ENCODE measurements around the gene SLCO4C1. TPM values are rescaled to one million over a fixed set of nuclear protein-coding genes. Genes with fewer than 3 reads are reported as not detected.

The SLCO4C1 gene
- total RNA-seq, 2 donors from 2014 or later: 0.99 to 1.6 TPM

DNA sequence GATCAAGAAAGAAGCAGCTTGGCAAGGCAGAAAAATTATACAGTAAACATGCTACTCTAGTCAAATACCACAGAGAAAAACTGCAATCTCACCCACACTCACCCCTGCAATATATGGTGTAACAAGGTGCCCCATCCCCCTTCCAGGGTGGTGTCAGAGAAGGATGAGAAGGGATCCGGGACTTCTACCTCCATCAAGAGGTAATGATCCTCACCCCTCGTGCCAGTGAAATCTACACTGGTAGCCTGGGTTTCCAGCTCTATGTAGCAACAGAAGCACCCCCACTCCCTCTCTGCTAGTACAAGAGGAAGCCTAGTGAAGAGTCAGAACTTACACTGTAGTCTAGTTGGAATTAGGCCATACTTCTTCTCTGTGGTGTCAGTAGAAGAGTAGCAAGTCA, 18.9 kb downstream of the SLCO4C1 start:
- no peaks in the 10 kb centered on the region for H3K4me1 ChIP-seq
- no peaks in the 10 kb centered on the region for H3K36me3 ChIP-seq (replicated peaks in 1 of 2; ENCODE audit: insufficient read depth in 1 of 2, low read depth in 2 of 2)
- intact Hi-C loops (cut with DNase I): no loop called here
- no peaks in the 10 kb centered on the region for H3K27me3 ChIP-seq
- TF ChIP-seq POLR2A (IDR thresholded peaks at IDR 0.05): no peak
- TF ChIP-seq, protein P1, sequence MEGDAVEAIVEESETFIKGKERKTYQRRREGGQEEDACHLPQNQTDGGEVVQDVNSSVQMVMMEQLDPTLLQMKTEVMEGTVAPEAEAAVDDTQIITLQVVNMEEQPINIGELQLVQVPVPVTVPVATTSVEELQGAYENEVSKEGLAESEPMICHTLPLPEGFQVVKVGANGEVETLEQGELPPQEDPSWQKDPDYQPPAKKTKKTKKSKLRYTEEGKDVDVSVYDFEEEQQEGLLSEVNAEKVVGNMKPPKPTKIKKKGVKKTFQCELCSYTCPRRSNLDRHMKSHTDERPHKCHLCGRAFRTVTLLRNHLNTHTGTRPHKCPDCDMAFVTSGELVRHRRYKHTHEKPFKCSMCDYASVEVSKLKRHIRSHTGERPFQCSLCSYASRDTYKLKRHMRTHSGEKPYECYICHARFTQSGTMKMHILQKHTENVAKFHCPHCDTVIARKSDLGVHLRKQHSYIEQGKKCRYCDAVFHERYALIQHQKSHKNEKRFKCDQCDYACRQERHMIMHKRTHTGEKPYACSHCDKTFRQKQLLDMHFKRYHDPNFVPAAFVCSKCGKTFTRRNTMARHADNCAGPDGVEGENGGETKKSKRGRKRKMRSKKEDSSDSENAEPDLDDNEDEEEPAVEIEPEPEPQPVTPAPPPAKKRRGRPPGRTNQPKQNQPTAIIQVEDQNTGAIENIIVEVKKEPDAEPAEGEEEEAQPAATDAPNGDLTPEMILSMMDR (IDR thresholded peaks at IDR 0.05): no peak
- no peaks in the 10 kb centered on the region for H3K9me3 ChIP-seq
- ATAC-seq (no peak), DNase-seq (no peak)
- WGBS, 2 donors: 66 to 86% methylated on average over 2 of the region's 2 CpGs
- no peak overlapping the region for H3K4me3 ChIP-seq
- H3K27ac ChIP-seq: no peak overlapping the region

DNA sequence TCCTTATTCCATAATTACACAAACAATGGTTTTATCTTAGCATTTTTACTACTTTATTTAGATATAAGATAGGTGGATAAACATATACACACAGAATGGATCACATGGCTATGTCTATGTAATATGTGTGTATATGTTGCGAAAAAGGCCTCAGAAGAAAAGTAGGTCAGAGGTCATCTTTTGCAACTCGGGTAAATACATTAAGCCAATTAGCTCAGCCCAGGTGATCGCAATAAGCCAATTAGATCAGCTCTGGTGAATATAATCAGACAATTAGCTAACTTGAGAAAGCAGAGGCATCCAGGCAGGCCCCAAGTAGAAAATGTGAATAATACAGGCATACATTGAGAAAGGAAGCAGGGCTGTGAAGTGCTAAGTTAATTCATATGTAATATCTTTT, 24.3 kb downstream of the SLCO4C1 start:
- intact Hi-C loops (cut with DNase I): no loop called here

DNA sequence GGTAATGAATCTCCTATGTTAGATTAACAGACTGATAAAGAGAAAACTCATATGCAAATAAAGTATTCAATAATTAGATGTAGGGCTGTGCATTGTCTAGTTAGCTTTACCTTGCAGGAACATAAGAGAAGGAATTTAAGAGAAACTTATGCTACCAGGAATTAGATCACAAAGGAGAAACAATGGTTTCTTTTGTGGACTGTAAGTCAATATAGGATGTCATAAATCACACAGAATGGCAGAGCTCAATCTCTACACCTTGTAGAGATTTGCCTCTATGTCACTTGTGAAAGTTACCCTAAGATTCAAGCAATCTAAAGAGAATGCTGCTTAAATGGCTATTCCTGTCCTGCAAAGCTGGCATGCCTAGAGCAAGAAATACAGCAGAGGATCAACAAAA, 26.0 kb downstream of the SLCO4C1 start:
- no peak for TF ChIP-seq POLR2A (IDR thresholded peaks at IDR 0.05)
- TF ChIP-seq, protein P1 (IDR thresholded peaks at IDR 0.05): no peak
- no peaks in the 10 kb centered on the region for H3K4me1 ChIP-seq
- intact Hi-C loops (cut with DNase I): no loop called here
- DNase-seq: no peak
- no peak overlapping the region for H3K27ac ChIP-seq
- H3K27me3 ChIP-seq: no peaks in the 10 kb centered on the region
- no peak for ATAC-seq
- H3K4me3 ChIP-seq: no peak overlapping the region
- H3K9me3 ChIP-seq: no peaks in the 10 kb centered on the region
- no peaks in the 10 kb centered on the region for H3K36me3 ChIP-seq (replicated peaks in 1 of 2; ENCODE audit: insufficient read depth in 1 of 2, low read depth in 2 of 2)

More for the DNA sequence above, 24.3 kb downstream of the SLCO4C1 start:
- no peak overlapping the region for H3K4me3 ChIP-seq
- no peaks in the 10 kb centered on the region for H3K27me3 ChIP-seq
- H3K9me3 ChIP-seq: no peaks in the 10 kb centered on the region
- ATAC-seq: no peak
- no peaks in the 10 kb centered on the region for H3K4me1 ChIP-seq
- TF ChIP-seq, protein P1 (IDR thresholded peaks at IDR 0.05): no peak
- no peak for TF ChIP-seq POLR2A (IDR thresholded peaks at IDR 0.05)
- 75 to 77% methylated on average over 3 of the region's 3 CpGs for WGBS, 2 donors
- no peaks in the 10 kb centered on the region for H3K36me3 ChIP-seq (replicated peaks in 1 of 2; ENCODE audit: insufficient read depth in 1 of 2, low read depth in 2 of 2)
- DNase-seq: no peak
- H3K27ac ChIP-seq: no peak overlapping the region

DNA sequence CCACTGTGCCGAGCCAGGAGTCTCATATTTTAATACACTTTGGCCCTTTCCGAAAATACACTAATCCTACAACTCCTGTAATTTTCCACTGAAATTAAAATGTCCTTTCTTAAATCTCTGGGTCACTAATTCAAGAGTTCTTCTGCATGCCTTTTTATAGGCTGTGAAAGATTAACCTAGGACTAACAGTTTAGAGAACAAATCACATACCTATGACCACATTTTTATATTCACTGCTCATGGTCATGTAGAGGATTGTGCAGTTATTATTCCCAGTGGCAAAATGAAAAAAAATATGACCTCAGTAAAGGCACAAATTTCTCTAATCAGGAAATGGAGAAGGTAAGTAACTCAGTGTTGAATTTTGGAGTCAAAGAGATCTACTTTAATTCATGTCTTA, 33.4 kb downstream of the SLCO4C1 start:
- WGBS, 2 donors: 82 to 87% methylated on average over 2 of the region's 2 CpGs
- TF ChIP-seq POLR2A (IDR thresholded peaks at IDR 0.05): no peak
- TF ChIP-seq, protein P1 (IDR thresholded peaks at IDR 0.05): no peak
- no peak for ATAC-seq
- H3K36me3 ChIP-seq (replicated peaks in 1 of 2; ENCODE audit: insufficient read depth in 1 of 2, low read depth in 2 of 2): no peaks in the 10 kb centered on the region
- no peak overlapping the region for H3K4me3 ChIP-seq
- H3K9me3 ChIP-seq: no peaks in the 10 kb centered on the region
- no peak for DNase-seq
- no peaks in the 10 kb centered on the region for H3K27me3 ChIP-seq
- no peak overlapping the region for H3K27ac ChIP-seq
- H3K4me1 ChIP-seq: no peaks in the 10 kb centered on the region
- intact Hi-C loops (cut with DNase I): no loop called here

DNA sequence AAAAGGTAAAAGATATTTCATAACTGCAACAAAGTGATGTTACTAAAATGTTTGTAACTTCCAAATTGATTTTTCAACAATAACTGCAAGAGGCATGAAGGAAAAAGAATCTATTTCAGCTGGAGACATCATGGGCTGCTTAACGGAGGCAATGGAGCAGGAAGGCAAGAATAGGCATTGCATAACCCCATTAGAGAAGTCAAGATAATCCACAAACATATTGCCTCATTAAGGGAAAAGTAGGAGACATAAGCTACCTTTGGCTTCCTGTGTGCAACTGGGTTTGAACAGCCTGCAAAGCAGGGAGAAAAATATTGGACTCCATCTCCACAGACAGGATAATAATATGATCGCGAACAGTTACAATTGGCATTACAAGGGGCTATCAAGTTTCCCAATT, 46.7 kb downstream of the SLCO4C1 start:
- H3K36me3 ChIP-seq (replicated peaks in 1 of 2; ENCODE audit: insufficient read depth in 1 of 2, low read depth in 2 of 2): no peaks in the 10 kb centered on the region
- 88 to 95% methylated on average over 3 of the region's 3 CpGs for WGBS, 2 donors
- intact Hi-C loops (cut with DNase I): no loop called here
- H3K27ac ChIP-seq: no peak overlapping the region
- no peak for DNase-seq
- H3K4me1 ChIP-seq: no peaks in the 10 kb centered on the region
- H3K9me3 ChIP-seq: no peaks in the 10 kb centered on the region
- TF ChIP-seq, protein P1 (IDR thresholded peaks at IDR 0.05): no peak
- no peak for TF ChIP-seq POLR2A (IDR thresholded peaks at IDR 0.05)
- H3K27me3 ChIP-seq: no peaks in the 10 kb centered on the region
- no peak for ATAC-seq
- no peak overlapping the region for H3K4me3 ChIP-seq

All from body of pancreas (tissue), 4 donors.